HEK293T (cell line): Measurements from ENCODE around the gene CCDC57.

ENCODE experiments used
- BHLHE40 ChIP-seq: fragments of 450-650 bp; IDR thresholded peaks from 2 replicates; pipeline ENCODE4 v1.6.1; 2016; ENCODE audit warnings: mild to moderate bottlenecking, moderate library complexity, borderline replicate concordance
- FOXA1 ChIP-seq: fragments of 450-650 bp; IDR thresholded peaks from 2 replicates; pipeline ENCODE4 v1.6.1; 2016; ENCODE audit warnings: mild to moderate bottlenecking
- L3MBTL2 ChIP-seq: fragments of 450-650 bp; conservative IDR thresholded peaks from 2 replicates; pipeline ENCODE4 v1.6.1; 2016; ENCODE audit warnings: mild to moderate bottlenecking
- ZNF384 ChIP-seq: fragments of 450-650 bp; IDR thresholded peaks from 2 replicates; pipeline ENCODE4 v1.6.1; 2016

GRCh38 chr17:82218349-82219075, 5.9 kb upstream of the CCDC57 start:
- TF ChIP-seq ZNF384: no peak
- TF ChIP-seq BHLHE40: no peak
- no peak for TF ChIP-seq FOXA1
- no peak for TF ChIP-seq L3MBTL2
